Measurements from ENCODE around the gene PML.

The PML gene

DNA sequence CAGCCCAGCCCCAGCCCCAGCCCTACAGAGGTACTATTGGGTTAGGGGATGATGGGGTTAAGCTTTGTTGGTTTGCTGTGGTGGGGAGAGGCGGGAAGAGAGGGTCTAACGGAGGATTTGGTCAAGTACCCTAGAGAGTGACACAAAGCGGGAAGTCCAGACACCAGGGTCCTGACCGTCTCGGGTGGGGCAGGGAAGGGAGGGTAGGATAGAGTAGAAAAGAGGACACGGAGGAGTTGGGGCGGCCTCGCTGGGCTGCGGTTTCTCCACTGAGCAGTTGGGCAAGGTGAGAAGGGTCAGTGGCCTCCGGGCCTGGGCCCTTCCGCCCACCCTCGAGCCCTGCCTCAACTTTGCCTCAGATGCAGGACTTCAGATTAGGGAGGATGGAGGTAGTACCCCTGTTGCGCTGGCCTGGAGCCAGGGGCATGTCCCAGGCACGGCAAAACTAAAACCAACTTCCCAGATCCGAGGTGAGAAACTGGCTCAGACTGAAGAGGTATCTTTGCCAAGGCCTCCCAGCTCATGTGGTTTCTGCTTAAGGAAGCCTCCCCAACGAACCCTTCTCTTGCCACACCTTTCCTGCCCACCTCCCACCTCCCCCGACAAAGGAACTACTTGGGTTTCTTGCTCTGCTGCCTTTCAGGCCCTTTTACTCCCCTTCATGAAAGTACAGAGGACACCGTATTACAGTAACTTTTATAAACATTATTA, 551 bp downstream of the PML start:
- TF ChIP-seq ZNF274 (IDR thresholded peaks at IDR 0.05; ENCODE audit: low read depth, low read length), result no peak
- H3K4me3 ChIP-seq (ENCODE audit: low read length), result peak overlapping the region; percentile 97

DNA sequence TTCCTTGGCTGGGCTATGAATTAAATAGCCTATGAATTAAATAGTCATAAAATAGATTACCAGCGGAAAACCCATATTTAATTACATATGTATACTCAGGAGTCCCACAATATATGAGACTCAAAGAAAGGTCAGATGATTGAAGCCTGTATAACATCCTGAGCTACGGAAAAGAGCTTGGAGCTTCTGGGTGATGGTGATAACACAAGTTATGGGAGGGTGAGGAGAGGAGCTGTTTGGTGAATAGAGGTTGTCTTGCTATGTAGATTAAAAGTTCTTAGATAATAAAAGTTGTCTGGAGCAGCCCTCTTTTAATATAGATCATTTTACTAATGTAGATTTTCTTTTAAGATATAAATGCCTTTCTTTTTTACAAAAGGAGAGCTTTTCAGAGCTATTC, 1.8 kb downstream of the PML start:
- peak overlapping the region; percentile 97; the same call in 1 of the 2 replicates for H3K4me3 ChIP-seq (ENCODE audit: low read length)
- no peak for TF ChIP-seq ZNF274 (IDR thresholded peaks at IDR 0.05; ENCODE audit: low read depth, low read length)

DNA sequence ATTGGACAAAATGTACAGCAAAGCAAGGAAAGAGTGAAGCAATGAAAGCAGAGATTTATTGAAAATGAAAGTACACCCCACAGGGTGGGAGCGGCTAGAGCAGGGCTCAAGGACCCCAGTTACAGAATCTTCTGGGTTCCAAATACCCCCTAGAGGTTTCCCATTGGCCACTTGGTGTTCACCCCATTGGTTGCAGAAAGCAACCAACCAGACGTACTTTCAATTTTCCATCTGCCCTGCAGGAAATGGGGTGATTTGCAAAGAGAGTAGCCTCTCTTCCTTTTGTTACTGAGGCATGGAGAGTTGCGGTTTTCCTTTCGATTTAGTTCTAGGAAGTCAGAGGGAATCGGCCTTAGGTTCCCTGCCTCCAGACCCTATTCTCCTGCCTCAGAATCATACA, 2.4 kb downstream of the PML start:
- peak overlapping the region; percentile 64 for H3K4me3 ChIP-seq (ENCODE audit: low read length)
- TF ChIP-seq ZNF274 (IDR thresholded peaks at IDR 0.05; ENCODE audit: low read depth, low read length), result no peak

DNA sequence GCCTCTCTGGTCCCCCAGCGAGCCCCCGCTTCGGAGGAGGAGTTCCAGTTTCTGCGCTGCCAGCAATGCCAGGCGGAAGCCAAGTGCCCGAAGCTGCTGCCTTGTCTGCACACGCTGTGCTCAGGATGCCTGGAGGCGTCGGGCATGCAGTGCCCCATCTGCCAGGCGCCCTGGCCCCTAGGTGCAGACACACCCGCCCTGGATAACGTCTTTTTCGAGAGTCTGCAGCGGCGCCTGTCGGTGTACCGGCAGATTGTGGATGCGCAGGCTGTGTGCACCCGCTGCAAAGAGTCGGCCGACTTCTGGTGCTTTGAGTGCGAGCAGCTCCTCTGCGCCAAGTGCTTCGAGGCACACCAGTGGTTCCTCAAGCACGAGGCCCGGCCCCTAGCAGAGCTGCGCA, 3.5 kb downstream of the PML start:
- H3K4me3 ChIP-seq (ENCODE audit: low read length), result no peak overlapping the region; the same call in 1 of the 2 replicates
- no peak for TF ChIP-seq ZNF274 (IDR thresholded peaks at IDR 0.05; ENCODE audit: low read depth, low read length)

DNA sequence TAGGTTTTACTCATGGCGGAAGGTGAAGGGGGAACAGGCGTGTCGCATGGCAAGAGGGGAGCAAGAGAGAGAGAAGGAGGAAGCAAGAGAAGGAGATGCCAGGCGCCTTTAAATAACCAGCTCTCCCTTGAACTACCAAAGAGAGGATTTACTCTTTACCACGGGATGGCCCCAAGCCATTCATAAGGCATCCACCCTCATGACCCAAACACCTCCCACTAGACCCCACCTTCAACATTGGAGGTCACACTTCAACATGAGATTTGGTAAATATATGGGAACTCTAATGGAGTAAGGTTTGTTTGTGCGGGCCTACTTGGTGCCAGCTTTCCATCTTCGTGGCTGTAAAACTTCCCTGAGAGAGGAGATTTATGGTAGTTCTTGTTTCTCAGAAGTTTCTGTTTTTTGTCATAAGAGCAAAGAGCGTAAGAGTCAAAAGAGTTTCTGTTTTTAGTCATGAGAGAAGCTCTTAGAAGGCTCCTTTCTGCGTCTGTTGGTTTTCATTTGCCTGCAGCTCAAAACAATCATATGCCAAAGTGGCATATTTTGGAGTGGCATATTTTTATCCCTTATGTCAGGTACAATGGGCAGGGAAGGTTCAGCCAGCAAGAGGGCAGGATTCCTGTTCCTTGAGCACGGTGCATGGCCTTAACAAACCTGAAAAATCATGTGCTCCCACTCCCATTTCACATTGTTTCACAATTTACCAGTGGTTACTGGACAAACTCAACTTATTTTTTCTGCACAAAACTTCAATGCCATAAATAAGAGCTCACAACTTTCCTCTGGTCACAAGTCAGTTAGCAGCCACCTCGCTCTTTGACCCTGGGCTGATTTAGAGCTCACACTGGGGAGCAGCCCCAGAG, 12.5 kb downstream of the PML start:
- no peak for TF ChIP-seq ZNF274 (IDR thresholded peaks at IDR 0.05; ENCODE audit: low read depth, low read length)
- peak overlapping the region; percentile 39; the same call in 1 of the 2 replicates for H3K4me3 ChIP-seq (ENCODE audit: low read length)

DNA sequence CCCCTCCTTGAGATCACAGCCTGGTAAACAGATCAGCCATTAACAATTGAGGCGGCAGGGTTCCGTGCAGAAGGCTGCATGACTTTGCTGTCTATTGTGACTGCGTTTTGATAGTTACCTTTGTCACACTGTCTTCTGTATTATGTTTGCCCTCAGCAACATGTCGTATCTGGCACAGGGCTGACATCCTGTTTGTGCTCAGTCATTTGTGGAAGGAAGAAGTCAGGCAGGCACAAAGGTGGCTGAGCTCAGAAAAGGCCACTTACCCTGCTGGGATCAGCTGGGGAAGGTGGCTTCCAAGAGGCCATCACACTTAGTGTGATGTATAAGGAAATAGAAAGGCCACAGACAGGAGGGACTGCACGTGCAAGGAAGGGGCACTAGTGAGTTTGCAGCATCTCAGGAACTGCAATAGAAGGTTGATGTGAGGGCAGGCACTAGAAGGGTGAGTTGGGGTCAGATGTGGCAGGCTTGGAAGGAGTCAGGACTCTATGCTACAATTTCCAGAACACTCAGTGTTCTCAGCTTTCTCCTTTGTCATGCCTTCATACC, 13.4 kb downstream of the PML start:
- no peak for TF ChIP-seq ZNF274 (IDR thresholded peaks at IDR 0.05; ENCODE audit: low read depth, low read length)

DNA sequence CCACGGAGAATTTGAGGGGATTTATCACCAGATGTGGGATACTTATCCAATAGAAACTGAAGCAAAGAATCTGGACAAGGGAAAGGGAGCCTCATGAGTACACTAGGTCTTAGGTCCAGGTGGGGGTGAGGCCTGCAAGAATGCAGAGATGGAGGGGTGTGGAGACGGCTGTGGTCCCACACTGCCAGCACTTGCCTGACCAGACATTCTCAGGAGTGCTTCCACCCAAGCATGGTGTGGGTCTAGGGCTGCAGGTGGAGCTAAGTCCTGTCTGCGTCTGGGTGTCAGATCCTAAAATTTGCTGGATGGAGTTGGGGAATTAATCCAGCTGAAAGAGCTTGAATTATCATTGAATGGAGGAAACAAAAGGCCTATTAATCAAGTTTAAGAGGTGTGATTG, 14.4 kb downstream of the PML start:
- TF ChIP-seq ZNF274 (IDR thresholded peaks at IDR 0.05; ENCODE audit: low read depth, low read length), result no peak
- no peak overlapping the region for H3K4me3 ChIP-seq (ENCODE audit: low read length)

More for the DNA sequence above, 13.4 kb downstream of the PML start:
- peak overlapping the region; percentile 39; the same call in 1 of the 2 replicates for H3K4me3 ChIP-seq (ENCODE audit: low read length)

DNA sequence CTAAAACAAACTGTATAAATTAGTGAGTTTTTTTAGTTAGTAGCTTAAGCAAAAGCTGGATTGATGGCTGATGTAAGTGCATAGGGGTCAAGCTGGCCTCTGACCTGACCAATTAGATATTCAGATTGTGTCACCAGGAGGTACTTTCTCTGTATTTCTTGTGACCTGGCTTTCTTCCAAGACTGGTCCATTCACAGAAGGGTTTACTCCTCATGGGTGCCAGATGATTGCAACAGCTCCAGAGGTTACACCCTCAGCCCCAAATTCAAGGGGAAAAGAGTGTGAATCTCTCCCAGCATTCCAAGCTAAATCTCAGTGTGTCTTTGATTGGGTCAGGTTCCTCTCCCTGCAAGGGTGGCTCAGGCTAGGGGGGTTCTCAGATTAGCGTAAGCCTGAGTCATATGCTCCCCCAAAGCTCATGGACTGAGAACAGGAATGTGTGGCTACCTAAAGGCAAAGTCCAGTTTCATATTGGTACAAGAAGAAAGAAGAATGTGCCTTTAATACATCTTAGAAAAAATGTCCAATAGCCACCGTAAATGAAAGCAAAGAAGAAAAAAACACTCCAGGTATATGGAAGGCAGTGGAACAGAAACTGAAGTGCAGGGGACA, 16.5 kb downstream of the PML start:
- no peak for TF ChIP-seq ZNF274 (IDR thresholded peaks at IDR 0.05; ENCODE audit: low read depth, low read length)
- H3K4me3 ChIP-seq (ENCODE audit: low read length), result no peak overlapping the region

DNA sequence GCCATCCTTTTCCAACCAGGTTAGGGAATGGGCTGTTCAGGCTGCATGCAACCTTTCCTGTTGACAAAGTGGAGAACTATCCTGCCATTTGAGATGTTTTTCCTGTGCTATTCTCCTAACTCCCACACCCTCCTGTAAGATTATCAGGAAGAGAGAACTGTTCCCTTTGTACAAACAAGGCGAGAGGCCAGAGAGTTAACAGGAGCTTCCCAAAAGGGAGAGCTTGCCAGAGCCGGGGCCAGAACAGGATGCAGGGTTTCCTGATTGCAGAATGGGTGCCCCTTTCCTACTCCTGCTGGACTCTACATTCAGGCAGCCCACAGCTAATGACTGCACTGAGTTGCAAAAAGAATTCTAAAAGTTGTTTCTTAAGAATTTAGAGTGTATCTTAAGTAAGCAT, 17.1 kb downstream of the PML start:
- TF ChIP-seq ZNF274 (IDR thresholded peaks at IDR 0.05; ENCODE audit: low read depth, low read length), result no peak

DNA sequence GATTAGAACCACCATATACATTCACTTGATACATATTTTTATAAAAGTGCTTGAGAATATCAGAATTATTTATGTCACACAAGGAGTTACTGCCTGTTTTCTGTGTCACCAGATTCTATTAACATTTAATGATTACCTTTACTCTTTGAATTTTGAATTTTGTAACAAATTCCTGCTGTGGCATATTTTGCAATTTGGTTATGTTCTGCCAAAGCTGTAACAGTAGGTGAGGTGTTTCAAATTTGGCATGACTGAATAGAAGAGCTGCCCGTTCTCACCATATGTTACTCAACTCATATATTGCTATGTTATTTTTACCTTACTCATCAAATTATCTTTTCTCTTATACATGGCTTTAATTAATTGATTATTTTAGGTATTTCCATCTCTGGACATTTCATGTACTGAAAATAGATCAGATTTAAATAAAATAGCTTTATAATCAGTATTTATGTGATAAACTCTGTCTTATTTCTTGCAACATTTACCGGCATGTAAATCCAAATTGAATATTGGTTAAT, 18.9 kb downstream of the PML start:
- no peak overlapping the region for H3K4me3 ChIP-seq (ENCODE audit: low read length)
- TF ChIP-seq ZNF274 (IDR thresholded peaks at IDR 0.05; ENCODE audit: low read depth, low read length), result no peak

More for the DNA sequence above, 17.1 kb downstream of the PML start:
- H3K4me3 ChIP-seq (ENCODE audit: low read length), result no peak overlapping the region

DNA sequence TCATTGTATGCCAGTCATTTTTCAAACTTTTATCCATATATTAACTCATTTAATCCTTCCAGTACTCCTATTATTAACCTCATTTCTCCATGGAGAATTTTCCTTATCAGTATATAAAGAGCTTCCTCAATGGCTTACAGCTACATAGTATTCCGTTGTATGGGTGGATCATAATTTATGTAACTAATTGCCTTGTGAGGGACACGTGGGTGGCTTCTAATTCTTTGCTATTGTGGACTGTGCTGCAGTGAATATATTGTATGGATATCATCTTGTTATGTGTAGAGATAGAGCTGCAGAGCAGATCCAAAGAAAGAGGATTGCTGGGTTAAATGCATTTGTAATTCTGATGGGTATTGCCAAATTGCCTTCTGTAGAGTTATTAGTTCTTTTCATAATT, 25.2 kb downstream of the PML start:
- TF ChIP-seq ZNF274 (IDR thresholded peaks at IDR 0.05; ENCODE audit: low read depth, low read length), result no peak
- no peak overlapping the region for H3K4me3 ChIP-seq (ENCODE audit: low read length)

DNA sequence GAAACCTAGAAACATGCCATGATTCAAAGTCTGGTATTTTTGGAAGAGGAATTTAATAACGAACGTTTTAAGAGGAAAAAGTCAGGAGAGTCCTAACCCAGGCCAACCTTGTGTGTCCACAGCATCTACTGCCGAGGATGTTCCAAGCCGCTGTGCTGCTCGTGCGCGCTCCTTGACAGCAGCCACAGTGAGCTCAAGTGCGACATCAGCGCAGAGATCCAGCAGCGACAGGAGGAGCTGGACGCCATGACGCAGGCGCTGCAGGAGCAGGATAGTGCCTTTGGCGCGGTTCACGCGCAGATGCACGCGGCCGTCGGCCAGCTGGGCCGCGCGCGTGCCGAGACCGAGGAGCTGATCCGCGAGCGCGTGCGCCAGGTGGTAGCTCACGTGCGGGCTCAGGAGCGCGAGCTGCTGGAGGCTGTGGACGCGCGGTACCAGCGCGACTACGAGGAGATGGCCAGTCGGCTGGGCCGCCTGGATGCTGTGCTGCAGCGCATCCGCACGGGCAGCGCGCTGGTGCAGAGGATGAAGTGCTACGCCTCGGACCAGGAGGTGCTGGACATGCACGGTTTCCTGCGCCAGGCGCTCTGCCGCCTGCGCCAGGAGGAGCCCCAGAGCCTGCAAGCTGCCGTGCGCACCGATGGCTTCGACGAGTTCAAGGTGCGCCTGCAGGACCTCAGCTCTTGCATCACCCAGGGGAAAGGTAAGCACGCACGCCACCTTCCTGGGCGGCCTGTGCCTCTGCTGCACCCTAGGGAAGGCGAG, 28.4 kb downstream of the PML start:
- no peak for TF ChIP-seq ZNF274 (IDR thresholded peaks at IDR 0.05; ENCODE audit: low read depth, low read length)
- no peak overlapping the region for H3K4me3 ChIP-seq (ENCODE audit: low read length)

DNA sequence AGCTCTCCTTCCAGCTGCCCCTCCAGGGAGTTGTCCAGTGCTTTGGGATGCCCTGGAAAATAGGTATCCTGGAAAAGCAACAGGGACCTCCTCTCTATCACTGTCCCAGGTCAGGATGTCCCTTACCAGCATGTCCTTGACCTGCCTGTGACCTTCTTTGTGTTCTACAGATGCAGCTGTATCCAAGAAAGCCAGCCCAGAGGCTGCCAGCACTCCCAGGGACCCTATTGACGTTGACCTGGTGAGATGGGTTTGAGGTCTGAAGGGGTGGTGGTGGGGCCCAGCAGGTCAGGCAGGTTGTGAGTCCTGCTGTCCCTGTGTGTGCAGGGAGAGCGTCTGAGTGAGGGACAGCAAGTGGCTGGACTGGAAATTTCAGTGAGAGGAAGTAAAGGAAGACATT, 30.2 kb downstream of the PML start:
- no peak overlapping the region for H3K4me3 ChIP-seq (ENCODE audit: low read length)
- TF ChIP-seq ZNF274 (IDR thresholded peaks at IDR 0.05; ENCODE audit: low read depth, low read length), result no peak

Data from GM08714 (cell line).